NCI-H526 (cell line): ENCODE results near the gene SCARF2.
"Not testable (repeated sequence)": the region's sequence is repeated elsewhere in the genome, so short reads cannot be mapped to it uniquely, and the experiment has no call there.

Experiments used
- DNase-seq, 2 experiments: peaks; one replicate each; lab custom pipeline; 2025; lab: John Stamatoyannopoulos, UW

Gene SCARF2

GRCh38 chr22:20427945-20428417 lies 9.6 kb downstream of the SCARF2 start:
- DNase-seq, result no peak

- DNase-seq, result no peak
These were observed 10.3 kb downstream of the SCARF2 start for GRCh38 chr22:20427104-20427944.

- DNase-seq, result no peak
These were observed 11.4 kb downstream of the SCARF2 start for GRCh38 chr22:20426259-20426615.

- no peak for DNase-seq
These were observed 11.9 kb downstream of the SCARF2 start for GRCh38 chr22:20425566-20426258.

GRCh38 chr22:20424932-20425565 lies 12.6 kb downstream of the SCARF2 start:
- DNase-seq, result no peak

- DNase-seq, result no peak
These were observed 13.1 kb downstream of the SCARF2 start for GRCh38 chr22:20424568-20424931.

- DNase-seq, result no peak
These were observed 13.6 kb downstream of the SCARF2 start for GRCh38 chr22:20423906-20424551.

GRCh38 chr22:20423008-20423905 lies 14.4 kb downstream of the SCARF2 start:
- no peak for DNase-seq

GRCh38 chr22:20422271-20423007 lies 15.2 kb downstream of the SCARF2 start:
- DNase-seq, result no peak

GRCh38 chr22:20421507-20421874 lies 16.1 kb downstream of the SCARF2 start:
- no peak for DNase-seq

GRCh38 chr22:20420157-20420842 lies 17.3 kb downstream of the SCARF2 start:
- no peak for DNase-seq

GRCh38 chr22:20419664-20419951 lies 18.0 kb downstream of the SCARF2 start:
- DNase-seq, result no peak

GRCh38 chr22:20418211-20418788 lies 19.3 kb downstream of the SCARF2 start:
- peak in 1 of 2 experiments; percentile 74 for DNase-seq

GRCh38 chr22:20415699-20416098 lies 21.9 kb downstream of the SCARF2 start:
- DNase-seq, result not testable (repeated sequence)

- not testable (repeated sequence) for DNase-seq
These were observed 22.4 kb downstream of the SCARF2 start for GRCh38 chr22:20415241-20415640.

GRCh38 chr22:20414450-20414849 lies 23.2 kb downstream of the SCARF2 start:
- no peak for DNase-seq

- DNase-seq, result no peak
These were observed 23.6 kb downstream of the SCARF2 start for GRCh38 chr22:20414059-20414440.

GRCh38 chr22:20413217-20414058 lies 24.2 kb downstream of the SCARF2 start:
- no peak for DNase-seq
